Stimulated activated CD4-positive, alpha-beta T cell treated with anti-CD3 and anti-CD28 coated beads, Interleukin-2, amount 100 ng/mL, for 4 hours (primary cell): ENCODE results near the gene USP8.
"Not testable (repeated sequence)": the region's sequence is repeated elsewhere in the genome, so short reads cannot be mapped to it uniquely, and the experiment has no call there.

ENCODE experiments used
- DNase-seq: peaks from one replicate; pipeline ENCODE4 v3.0.0-alpha.2; 2020; ENCODE audit warnings: low read depth

USP8 gene

GRCh38 chr15:50424066-50424890 lies at the start of gene USP8:
USP8 (plus strand) TSS chr15:50424405; CDS start chr15:50439074, 14,669 bp downstream.
- peak; percentile 85 for DNase-seq

GRCh38 chr15:50377867-50378751 lies 46.1 kb upstream of the USP8 start:
- no peak for DNase-seq

GRCh38 chr15:50378776-50379175 lies 45.4 kb upstream of the USP8 start:
- no peak for DNase-seq

- not testable (repeated sequence) for DNase-seq
Observed at GRCh38 chr15:50379413-50379812, 44.8 kb upstream of the USP8 start.

- no peak for DNase-seq
Observed at GRCh38 chr15:50380089-50380488, 44.1 kb upstream of the USP8 start.

- no peak for DNase-seq
Observed at GRCh38 chr15:50381438-50381837, 42.8 kb upstream of the USP8 start.

- not testable (repeated sequence) for DNase-seq
Observed at GRCh38 chr15:50382408-50382807, 41.8 kb upstream of the USP8 start.

GRCh38 chr15:50390554-50391264 lies 33.5 kb upstream of the USP8 start:
- DNase-seq, result no peak

GRCh38 chr15:50391561-50391960 lies 32.6 kb upstream of the USP8 start:
- DNase-seq, result not testable (repeated sequence)

- no peak for DNase-seq
Observed at GRCh38 chr15:50411870-50412269, 12.3 kb upstream of the USP8 start.

GRCh38 chr15:50414624-50415023 lies 9.6 kb upstream of the USP8 start:
- DNase-seq, result no peak

- DNase-seq, result no peak
Observed at GRCh38 chr15:50415752-50416404, 8.3 kb upstream of the USP8 start.

GRCh38 chr15:50416890-50417289 lies 7.3 kb upstream of the USP8 start:
- no peak for DNase-seq

- no peak for DNase-seq
Observed at GRCh38 chr15:50418041-50418583, 6.1 kb upstream of the USP8 start.

- no peak for DNase-seq
Observed at GRCh38 chr15:50425219-50425618, 1.0 kb downstream of the USP8 start.

GRCh38 chr15:50425678-50426246 lies 1.6 kb downstream of the USP8 start:
- DNase-seq, result not testable (repeated sequence)

- DNase-seq, result no peak
Observed at GRCh38 chr15:50426428-50426827, 2.2 kb downstream of the USP8 start.

- DNase-seq, result no peak
Observed at GRCh38 chr15:50431204-50431603, 7.0 kb downstream of the USP8 start.

GRCh38 chr15:50432230-50432629 lies 8.0 kb downstream of the USP8 start:
- no peak for DNase-seq

- no peak for DNase-seq
Observed at GRCh38 chr15:50435772-50436171, 11.6 kb downstream of the USP8 start.

GRCh38 chr15:50438251-50438650 lies 14.0 kb downstream of the USP8 start:
- DNase-seq, result no peak
